HCT116 (cell line): ENCODE results near the gene CEP112. TPM values are rescaled to one million over a fixed set of nuclear protein-coding genes. Genes with fewer than 3 reads are reported as not detected.

Source experiments
- ATAC-seq: fragments of 200-7000 bp; cut with Tn5 transposase; 2 replicates; pipeline ENCODE4 v1.9.1; 2020; ENCODE audit warnings: mild to moderate bottlenecking, moderate library complexity
- BruUV-seq: library from RNA; stranded (reverse); fragments of 400-500 nt; replicated peaks from 2 replicates; lab custom pipeline; 2021; lab: Mats Ljungman, UMichigan
- CTCF ChIA-PET: fragments of 300-600 bp; sonication (Branson Sonifier 250); formaldehyde crosslinking; loops from one replicate; lab custom pipeline; 2021; ENCODE audit warnings: antibody characterized with exemption; lab: Charles Lee
- POLR2A ChIA-PET: fragments of 300-600, 350-600 bp; sonication (Branson Sonifier 250); formaldehyde crosslinking; loops from one replicate; lab custom pipeline; 2021; ENCODE audit warnings: antibody characterized with exemption; lab: Charles Lee
- RAD21 ChIA-PET, 2 experiments: fragments of 300-600 bp; sonication (Branson Sonifier 250); formaldehyde crosslinking; loops; one replicate each; lab custom pipeline; 2023; ENCODE audit warnings: low total read pairs in 2 of 2; ENCODE audit not compliant: uncharacterized antibody in 2 of 2, unreplicated experiment in 2 of 2, low non-redundant PET in 1 of 2; lab: Charles Lee
- DNase-seq: peaks from one replicate; pipeline ENCODE4 v3.0.0-alpha.2; 2010; ENCODE audit warnings: low read depth, low spot score
- H2AFZ ChIP-seq: fragments of 200-600 bp; shearing (Covaris generic), sonication (generic); 2 replicates; pipeline ENCODE4 v1.6.1; 2017; ENCODE audit warnings: low read depth, mixed run types, mixed read lengths, antibody characterized with exemption, low read length; ENCODE audit not compliant: poor library complexity, severe bottlenecking
- H3K27ac ChIP-seq: 2 replicates; pipeline ENCODE4 v1.5.1; 2012; ENCODE audit warnings: low read depth, low read length
- H3K27me3 ChIP-seq: fragments of 200-600 bp; sonication (generic); 2 replicates; pipeline ENCODE4 v1.6.1; 2016; ENCODE audit warnings: mixed run types, low read length, mixed read lengths; ENCODE audit not compliant: insufficient read depth
- H3K36me3 ChIP-seq, 2 experiments: fragments of 200-500 bp in 1 of 2; fragments of 200-600 bp in 1 of 2; sonication (Bioruptor generic) in 1 of 2; sonication (generic) in 1 of 2; 2 replicates each; pipeline versions ENCODE4 v1.5.1 to v1.6.1; 2014 to 2016; ENCODE audit warnings: low read length in 2 of 2, inconsistent platforms in 1 of 2, mixed read lengths in 1 of 2, mixed run types in 1 of 2; ENCODE audit not compliant: insufficient read depth in 2 of 2, control insufficient read depth in 1 of 2
- H3K4me1 ChIP-seq, 2 experiments: fragments of 200-600 bp in 1 of 2; sonication (generic) in 1 of 2; 2 replicates each; pipeline versions ENCODE4 v1.5.1 to v1.6.1; 2012 to 2017; ENCODE audit warnings: low read length in 2 of 2, inconsistent platforms in 1 of 2, mild to moderate bottlenecking in 1 of 2, mixed read lengths in 1 of 2, mixed run types in 1 of 2, moderate library complexity in 1 of 2; ENCODE audit not compliant: insufficient read depth in 2 of 2, control insufficient read depth in 1 of 2
- H3K4me2 ChIP-seq: fragments of 200-600 bp; sonication (generic); 2 replicates; pipeline ENCODE4 v1.6.1; 2017; ENCODE audit warnings: mixed run types, low read length, mixed read lengths
- H3K4me3 ChIP-seq, 2 experiments: fragments of 200-600 bp in 1 of 2; sonication (generic) in 1 of 2; replicated peaks in 1 of 2; 2 replicates each; pipeline ENCODE4 v1.5.1; 2011 to 2016; ENCODE audit warnings: low read length in 2 of 2, control low read depth in 1 of 2, low read depth in 1 of 2, mild to moderate bottlenecking in 1 of 2, mixed read lengths in 1 of 2, mixed run types in 1 of 2
- H3K79me2 ChIP-seq: fragments of 200-600 bp; sonication (generic); 2 replicates; pipeline ENCODE4 v1.6.1; 2017; ENCODE audit warnings: mild to moderate bottlenecking, mixed run types, low read length, moderate library complexity, mixed read lengths; ENCODE audit not compliant: insufficient read depth
- H3K9ac ChIP-seq: fragments of 200-600 bp; sonication (generic); 2 replicates; pipeline ENCODE4 v1.6.1; 2016; ENCODE audit warnings: low read length, mixed read lengths
- H3K9me2 ChIP-seq: fragments of 200-600 bp; sonication (generic), shearing (Covaris generic); 2 replicates; pipeline ENCODE4 v1.6.1; 2017; ENCODE audit warnings: mixed run types, mild to moderate bottlenecking, moderate library complexity; ENCODE audit not compliant: insufficient read depth
- H3K9me3 ChIP-seq, 2 experiments: fragments of 200-500 bp in 1 of 2; fragments of 200-600 bp in 1 of 2; sonication (Bioruptor generic) in 1 of 2; sonication (generic) in 1 of 2; 2 replicates each; pipeline ENCODE4 v1.6.1; 2014 to 2017; ENCODE audit warnings: low read length in 2 of 2, mixed read lengths in 2 of 2, inconsistent platforms in 1 of 2, low read depth in 1 of 2, mild to moderate bottlenecking in 1 of 2, mixed run types in 1 of 2, moderate library complexity in 1 of 2; ENCODE audit not compliant: control insufficient read depth in 1 of 2, insufficient read depth in 1 of 2
- H4K20me1 ChIP-seq: fragments of 200-600 bp; sonication (generic), shearing (Covaris generic); 2 replicates; pipeline ENCODE4 v1.6.1; 2017; ENCODE audit warnings: mixed run types, mild to moderate bottlenecking, moderate library complexity; ENCODE audit not compliant: insufficient read depth
- ELF1 ChIP-seq: IDR thresholded peaks from 2 replicates; pipeline ENCODE4 v1.6.1; 2012; ENCODE audit warnings: low read depth, borderline replicate concordance
- EZH2 ChIP-seq: fragments of 200-600 bp; sonication (generic); IDR thresholded peaks from 2 replicates; pipeline ENCODE4 v1.6.1; 2017; ENCODE audit warnings: antibody characterized with exemption, mixed run types
- FOSL1 ChIP-seq: IDR thresholded peaks from 2 replicates; pipeline ENCODE4 v1.6.1; 2012; ENCODE audit warnings: low read depth
- JUND ChIP-seq: IDR thresholded peaks from 2 replicates; pipeline ENCODE4 v1.6.1; 2012
- POLR2A ChIP-seq: IDR thresholded peaks from 2 replicates; pipeline ENCODE4 v1.7.0; 2011; ENCODE audit warnings: borderline replicate concordance; ENCODE audit not compliant: insufficient read depth, insufficient read length; ENCODE audit errors: extremely low read depth
- SP1 ChIP-seq: IDR thresholded peaks from 2 replicates; pipeline ENCODE4 v1.6.1; 2012; ENCODE audit warnings: low read depth
- SRF ChIP-seq: IDR thresholded peaks from 2 replicates; pipeline ENCODE4 v1.6.1; 2012; ENCODE audit warnings: low read depth
- YY1 ChIP-seq: IDR thresholded peaks from 2 replicates; pipeline ENCODE4 v1.6.1; 2011; ENCODE audit warnings: low read length, low read depth, moderate library complexity, mild to moderate bottlenecking; ENCODE audit not compliant: insufficient replicate concordance; ENCODE audit errors: extremely low read depth
- intact Hi-C: fragments of 100-400 bp; cut with micrococcal nuclease; formaldehyde crosslinking; loops from 2 replicates; pipeline ENCODE4 v1.10.0; 2022
- total RNA-seq: library from RNA; stranded (reverse); gene quantifications from one replicate; pipeline ENCODE4 v1.2.1, GENCODE V29; 2021; ENCODE audit not compliant: unreplicated experiment
- TF ChIP-seq, protein P1 (sequence below): IDR thresholded peaks from 2 replicates; pipeline ENCODE4 v1.6.1; 2012; ENCODE audit warnings: low read depth
- TF ChIP-seq, protein P2 (sequence below): IDR thresholded peaks from 2 replicates; pipeline ENCODE4 v1.6.1; 2012
- TF ChIP-seq, protein P3 (sequence below), 3 experiments: fragments of 200-600 bp in 1 of 3; sonication (generic) in 1 of 3; IDR thresholded peaks in 2 of 3; conservative IDR thresholded peaks in 1 of 3; 2 replicates each; pipeline ENCODE4 v1.5.1; 2012 to 2017; ENCODE audit warnings: low read depth in 2 of 3, low read length in 2 of 3, antibody characterized with exemption in 1 of 3, borderline replicate concordance in 1 of 3, control low read depth in 1 of 3, mild to moderate bottlenecking in 1 of 3, mixed read lengths in 1 of 3, mixed run types in 1 of 3, moderate library complexity in 1 of 3; ENCODE audit not compliant: insufficient read depth in 1 of 3

The CEP112 gene
- total RNA-seq, 1 experiment from 2014 or later = 10.9 TPM

DNA sequence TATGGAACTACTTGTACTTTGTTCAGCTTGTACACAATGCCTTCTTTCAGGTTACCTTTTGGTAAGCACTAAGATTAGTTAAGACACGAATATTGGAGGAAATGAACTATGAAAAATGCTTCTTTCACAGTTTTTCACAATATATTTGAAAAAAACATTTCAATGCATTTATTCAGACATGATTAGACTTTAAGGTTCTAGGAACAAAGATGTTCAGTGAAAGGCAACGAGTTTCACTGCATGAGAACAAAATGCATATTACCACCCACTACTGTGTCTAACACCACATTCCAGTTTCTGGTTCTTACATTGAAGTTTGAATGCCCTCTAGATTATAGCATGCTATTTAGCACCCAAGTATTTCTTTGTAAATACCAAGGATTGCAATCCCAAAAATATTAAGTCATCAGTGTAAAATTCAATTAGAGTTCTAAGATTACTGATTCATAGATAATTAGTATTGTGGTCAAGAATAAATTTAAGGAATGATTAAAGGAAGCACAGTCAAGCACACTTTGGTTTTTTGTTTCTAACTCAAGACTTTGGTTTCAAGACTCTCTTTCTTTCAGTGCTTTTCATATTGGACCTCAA lies 261.7 kb downstream of the CEP112 start:
- TF ChIP-seq ELF1 (no peak), SP1 (no peak), EZH2 (no peak), FOSL1 (no peak), YY1 (no peak), JUND (no peak), SRF (no peak), POLR2A (no peak)
- TF ChIP-seq, protein P1, sequence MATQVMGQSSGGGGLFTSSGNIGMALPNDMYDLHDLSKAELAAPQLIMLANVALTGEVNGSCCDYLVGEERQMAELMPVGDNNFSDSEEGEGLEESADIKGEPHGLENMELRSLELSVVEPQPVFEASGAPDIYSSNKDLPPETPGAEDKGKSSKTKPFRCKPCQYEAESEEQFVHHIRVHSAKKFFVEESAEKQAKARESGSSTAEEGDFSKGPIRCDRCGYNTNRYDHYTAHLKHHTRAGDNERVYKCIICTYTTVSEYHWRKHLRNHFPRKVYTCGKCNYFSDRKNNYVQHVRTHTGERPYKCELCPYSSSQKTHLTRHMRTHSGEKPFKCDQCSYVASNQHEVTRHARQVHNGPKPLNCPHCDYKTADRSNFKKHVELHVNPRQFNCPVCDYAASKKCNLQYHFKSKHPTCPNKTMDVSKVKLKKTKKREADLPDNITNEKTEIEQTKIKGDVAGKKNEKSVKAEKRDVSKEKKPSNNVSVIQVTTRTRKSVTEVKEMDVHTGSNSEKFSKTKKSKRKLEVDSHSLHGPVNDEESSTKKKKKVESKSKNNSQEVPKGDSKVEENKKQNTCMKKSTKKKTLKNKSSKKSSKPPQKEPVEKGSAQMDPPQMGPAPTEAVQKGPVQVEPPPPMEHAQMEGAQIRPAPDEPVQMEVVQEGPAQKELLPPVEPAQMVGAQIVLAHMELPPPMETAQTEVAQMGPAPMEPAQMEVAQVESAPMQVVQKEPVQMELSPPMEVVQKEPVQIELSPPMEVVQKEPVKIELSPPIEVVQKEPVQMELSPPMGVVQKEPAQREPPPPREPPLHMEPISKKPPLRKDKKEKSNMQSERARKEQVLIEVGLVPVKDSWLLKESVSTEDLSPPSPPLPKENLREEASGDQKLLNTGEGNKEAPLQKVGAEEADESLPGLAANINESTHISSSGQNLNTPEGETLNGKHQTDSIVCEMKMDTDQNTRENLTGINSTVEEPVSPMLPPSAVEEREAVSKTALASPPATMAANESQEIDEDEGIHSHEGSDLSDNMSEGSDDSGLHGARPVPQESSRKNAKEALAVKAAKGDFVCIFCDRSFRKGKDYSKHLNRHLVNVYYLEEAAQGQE = no peak
- TF ChIP-seq, protein P2, sequence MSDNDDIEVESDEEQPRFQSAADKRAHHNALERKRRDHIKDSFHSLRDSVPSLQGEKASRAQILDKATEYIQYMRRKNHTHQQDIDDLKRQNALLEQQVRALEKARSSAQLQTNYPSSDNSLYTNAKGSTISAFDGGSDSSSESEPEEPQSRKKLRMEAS = no peak
- TF ChIP-seq, protein P3, sequence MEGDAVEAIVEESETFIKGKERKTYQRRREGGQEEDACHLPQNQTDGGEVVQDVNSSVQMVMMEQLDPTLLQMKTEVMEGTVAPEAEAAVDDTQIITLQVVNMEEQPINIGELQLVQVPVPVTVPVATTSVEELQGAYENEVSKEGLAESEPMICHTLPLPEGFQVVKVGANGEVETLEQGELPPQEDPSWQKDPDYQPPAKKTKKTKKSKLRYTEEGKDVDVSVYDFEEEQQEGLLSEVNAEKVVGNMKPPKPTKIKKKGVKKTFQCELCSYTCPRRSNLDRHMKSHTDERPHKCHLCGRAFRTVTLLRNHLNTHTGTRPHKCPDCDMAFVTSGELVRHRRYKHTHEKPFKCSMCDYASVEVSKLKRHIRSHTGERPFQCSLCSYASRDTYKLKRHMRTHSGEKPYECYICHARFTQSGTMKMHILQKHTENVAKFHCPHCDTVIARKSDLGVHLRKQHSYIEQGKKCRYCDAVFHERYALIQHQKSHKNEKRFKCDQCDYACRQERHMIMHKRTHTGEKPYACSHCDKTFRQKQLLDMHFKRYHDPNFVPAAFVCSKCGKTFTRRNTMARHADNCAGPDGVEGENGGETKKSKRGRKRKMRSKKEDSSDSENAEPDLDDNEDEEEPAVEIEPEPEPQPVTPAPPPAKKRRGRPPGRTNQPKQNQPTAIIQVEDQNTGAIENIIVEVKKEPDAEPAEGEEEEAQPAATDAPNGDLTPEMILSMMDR (IDR thresholded peaks at IDR 0.05 in 2 of 3, conservative IDR thresholded peaks at IDR 0.05 in 1 of 3; ENCODE audit: borderline replicate concordance in 1 of 3, insufficient read depth in 1 of 3, low read depth in 2 of 3, low read length in 2 of 3) = no peak
- Histone ChIP-seq H2AFZ (no peak overlapping the region), H3K4me1 (no peaks in the 10 kb centered on the region), H3K27me3 (no peaks in the 10 kb centered on the region), H4K20me1 (no peaks in the 10 kb centered on the region), H3K9me2 (no peaks in the 10 kb centered on the region), H3K9ac (no peak overlapping the region), H3K36me3 (no peaks in the 10 kb centered on the region), H3K27ac (no peak overlapping the region), H3K9me3 (peaks cover 0 to 7% of the 10 kb centered on the region in 2 experiments; a peak in 1 of 4 replicates), H3K4me2 (no peak overlapping the region), H3K4me3 (no peak overlapping the region), H3K79me2 (no peaks in the 10 kb centered on the region)
- ATAC-seq = no peak
- POLR2A ChIA-PET = no interaction called here
- RAD21 ChIA-PET = no interaction called here
- BruUV-seq = no TSS peak
- CTCF ChIA-PET = no interaction called here
- intact Hi-C loops = no loop called here
- no peak for DNase-seq
